GM18511 (cell line): ENCODE results near the gene ZNF880.
"Not testable (repeated sequence)": the region's sequence is repeated elsewhere in the genome, so short reads cannot be mapped to it uniquely, and the experiment has no call there.

Source experiments
- ATAC-seq: cut with Tn5 transposase; IDR thresholded peaks from one replicate; pipeline ENCODE4 v1.9.1; 2021; ENCODE audit warnings: mild to moderate bottlenecking, moderate library complexity; ENCODE audit not compliant: unreplicated experiment

ZNF880 gene

GRCh38 chr19:52369559-52370340 lies at the start of gene ZNF880:
Gene ZNF880 (plus strand): TSS chr19:52369923. CDS start chr19:52369966, 43 bp downstream.
- ATAC-seq, result peak; percentile 81

DNA sequence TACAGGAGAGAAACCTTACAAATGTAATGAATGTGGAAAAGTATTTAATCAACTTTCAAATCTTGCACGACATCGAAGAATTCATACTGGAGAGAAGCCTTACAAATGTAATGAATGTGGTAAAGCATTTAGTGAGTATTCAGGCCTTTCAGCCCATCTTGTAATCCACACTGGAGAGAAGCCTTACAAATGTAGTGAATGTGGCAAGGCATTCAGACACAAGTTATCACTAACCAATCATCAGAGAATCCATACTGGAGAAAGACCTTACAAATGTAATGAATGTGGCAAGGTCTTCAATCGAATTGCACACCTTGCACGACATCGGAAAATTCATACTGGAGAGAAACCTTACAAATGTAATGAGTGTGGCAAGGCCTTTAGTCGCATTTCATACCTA lies 47.3 kb upstream of the ZNF880 start:
- no peak for ATAC-seq

- no peak for ATAC-seq
Observed at GRCh38 chr19:52331757-52332156, 38.0 kb upstream of the ZNF880 start.

DNA sequence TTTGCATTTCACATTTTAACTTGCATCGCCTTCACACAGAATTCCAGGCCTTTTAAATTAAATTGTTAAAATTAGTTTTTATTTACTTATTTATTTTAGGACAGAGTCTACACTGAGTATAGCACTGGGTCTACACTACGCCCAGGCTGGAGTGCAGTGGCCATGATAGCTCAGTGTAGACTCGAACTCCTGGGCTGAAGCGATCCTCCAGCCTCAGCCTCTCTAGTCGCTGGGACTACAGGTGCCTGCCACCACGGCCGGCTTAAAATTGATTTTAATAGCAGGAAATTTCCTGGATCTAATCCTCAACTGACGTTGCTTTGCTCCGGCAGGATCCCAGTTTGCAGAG lies 34.0 kb upstream of the ZNF880 start:
- ATAC-seq, result peak; percentile 26

DNA sequence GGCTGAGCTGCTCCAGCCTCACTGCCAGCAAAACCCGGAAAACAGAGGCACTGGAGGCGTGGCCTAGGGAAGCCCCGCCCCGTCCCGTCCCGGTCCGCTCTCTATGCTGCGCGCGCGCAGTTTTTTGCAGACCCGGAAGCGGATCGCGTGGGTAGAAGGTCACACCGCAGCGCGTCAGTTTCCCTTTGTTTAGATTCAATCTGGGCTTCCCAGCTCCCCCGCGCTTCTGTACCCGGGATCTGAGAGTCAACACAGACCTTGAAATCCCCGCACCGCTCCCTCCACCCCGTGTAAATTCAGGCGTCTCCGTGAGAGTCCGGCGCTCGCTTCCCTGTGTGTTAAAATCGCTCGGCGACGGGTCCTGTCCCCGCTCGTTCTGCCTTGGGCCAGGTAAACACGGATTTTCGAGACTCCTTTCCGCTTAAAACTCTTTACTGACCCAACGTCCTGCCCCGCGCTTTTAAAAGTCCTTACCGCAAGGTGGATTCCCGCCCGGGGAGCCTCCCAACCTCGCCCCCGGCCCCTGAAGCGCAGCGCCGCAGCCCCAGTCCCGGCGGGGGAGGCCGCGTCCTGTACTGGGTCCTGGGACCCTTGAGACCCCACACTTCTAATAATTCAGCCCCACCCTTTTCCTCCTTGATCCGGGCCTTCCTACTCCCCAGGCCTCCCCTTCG lies 33.5 kb upstream of the ZNF880 start, which contains the start of gene ZNF610:
Gene ZNF610, plus strand, starts transcription at position 127 of the 674 bp plus-strand sequence. CDS start 12,930 bp downstream, outside the sequence.
- ATAC-seq, result peak; percentile 69

- no peak for ATAC-seq
Observed at GRCh38 chr19:52336791-52337381, 32.8 kb upstream of the ZNF880 start.

DNA sequence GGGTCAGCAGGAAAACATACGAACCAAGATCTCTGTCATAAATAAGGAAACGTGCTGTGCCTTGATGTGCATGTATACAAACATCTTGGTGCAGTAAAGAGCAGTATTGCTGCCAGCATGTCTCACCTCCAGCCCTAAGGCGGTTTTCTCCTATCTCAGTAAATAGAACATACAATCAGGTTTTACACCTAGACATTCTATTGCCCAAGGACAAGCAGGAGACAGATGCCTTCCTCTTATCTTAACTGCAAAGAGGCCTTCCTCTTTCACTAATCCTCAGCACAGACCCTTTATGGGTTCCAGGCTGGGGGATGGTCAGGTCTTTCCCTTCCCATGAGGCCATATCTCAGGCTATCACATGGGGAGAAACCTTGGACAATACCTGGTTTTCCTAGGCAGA lies 30.7 kb upstream of the ZNF880 start:
- ATAC-seq, result not testable (repeated sequence)

DNA sequence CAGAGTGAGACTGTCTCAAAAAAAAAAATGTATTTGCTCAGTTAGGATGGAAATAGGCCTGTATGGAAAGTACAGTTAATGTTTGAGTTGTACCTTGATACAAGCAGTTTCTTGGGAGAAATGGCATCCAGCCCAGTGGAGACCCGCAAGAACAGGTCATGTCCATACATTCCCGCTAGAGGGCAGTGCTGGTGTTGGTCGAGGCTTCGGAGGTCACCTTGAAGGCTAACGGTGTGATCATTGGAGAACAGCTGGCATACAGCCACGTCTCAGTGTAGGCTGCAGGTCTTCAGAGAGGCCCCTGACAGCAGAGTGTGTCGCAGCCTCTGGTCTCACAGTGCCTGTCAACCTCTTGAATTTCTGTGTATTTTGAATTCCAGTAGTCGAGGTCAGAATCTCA lies 26.2 kb upstream of the ZNF880 start:
- no peak for ATAC-seq

- ATAC-seq, result no peak
Observed at GRCh38 chr19:52345162-52345561, 24.6 kb upstream of the ZNF880 start.

DNA sequence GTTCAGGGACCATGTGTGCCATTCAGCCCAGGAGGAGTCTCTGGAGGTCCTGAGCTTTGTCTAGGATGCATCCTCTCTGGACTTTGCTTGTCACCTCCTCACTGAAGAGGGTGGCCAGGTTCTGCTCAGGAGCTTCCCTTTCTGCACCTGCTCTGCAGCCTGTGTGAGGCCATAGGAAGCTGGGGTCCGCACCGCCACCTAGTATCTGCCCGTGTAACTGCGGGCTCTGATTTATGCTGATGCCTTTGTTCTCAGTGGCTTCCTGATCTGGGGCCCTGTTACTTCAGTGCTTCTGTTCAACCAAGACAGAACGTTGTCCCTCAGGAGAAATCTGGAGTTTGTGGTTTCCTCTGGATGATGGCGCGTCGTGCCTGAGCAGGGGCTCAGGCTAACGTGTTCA lies 18.2 kb upstream of the ZNF880 start:
- ATAC-seq, result no peak

DNA sequence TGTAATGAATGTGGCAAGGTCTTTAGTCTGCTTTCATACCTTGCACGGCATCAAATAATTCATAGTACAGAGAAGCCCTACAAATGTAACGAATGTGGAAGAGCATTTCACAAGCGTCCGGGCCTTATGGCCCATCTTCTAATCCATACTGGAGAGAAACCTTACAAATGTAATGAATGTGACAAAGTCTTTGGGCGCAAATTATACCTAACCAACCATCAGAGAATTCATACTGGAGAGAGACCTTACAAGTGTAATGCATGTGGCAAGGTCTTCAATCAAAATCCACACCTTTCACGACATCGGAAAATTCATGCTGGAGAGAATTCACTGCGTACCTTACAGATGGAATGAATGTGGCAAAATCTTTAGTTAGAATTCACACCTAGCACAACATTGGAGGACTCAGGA lies 3.3 kb upstream of the ZNF880 start:
- ATAC-seq, result no peak

- ATAC-seq, result no peak
Observed at GRCh38 chr19:52370341-52370710, 603 bp downstream of the ZNF880 start.

GRCh38 chr19:52391135-52391534 lies 21.4 kb downstream of the ZNF880 start:
- ATAC-seq, result no peak

GRCh38 chr19:52397310-52398080 lies 27.8 kb downstream of the ZNF880 start, which contains the start of gene ZNF528:
Gene ZNF528 (plus strand): TSS chr19:52397849. CDS start chr19:52402014, 4,165 bp downstream.
- peak; percentile 96 for ATAC-seq

DNA sequence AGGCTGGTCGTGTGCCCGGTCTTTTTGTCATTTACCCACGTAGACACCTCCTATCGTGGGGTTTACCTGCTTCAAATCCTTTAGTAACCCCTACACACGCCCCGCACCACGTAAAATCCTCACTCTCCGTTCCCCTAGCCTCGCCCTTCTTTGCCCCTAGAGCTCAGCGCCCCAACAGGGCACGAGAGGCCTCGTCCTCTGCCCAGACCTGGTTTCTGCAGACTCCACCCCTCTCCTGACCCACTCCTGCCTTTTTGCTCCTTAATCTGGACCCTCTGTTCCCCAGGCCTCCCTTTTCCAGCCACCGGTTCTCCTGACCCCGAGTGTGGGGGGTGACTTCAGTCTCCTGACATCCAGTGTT lies 28.3 kb downstream of the ZNF880 start:
- ATAC-seq, result peak; percentile 55

DNA sequence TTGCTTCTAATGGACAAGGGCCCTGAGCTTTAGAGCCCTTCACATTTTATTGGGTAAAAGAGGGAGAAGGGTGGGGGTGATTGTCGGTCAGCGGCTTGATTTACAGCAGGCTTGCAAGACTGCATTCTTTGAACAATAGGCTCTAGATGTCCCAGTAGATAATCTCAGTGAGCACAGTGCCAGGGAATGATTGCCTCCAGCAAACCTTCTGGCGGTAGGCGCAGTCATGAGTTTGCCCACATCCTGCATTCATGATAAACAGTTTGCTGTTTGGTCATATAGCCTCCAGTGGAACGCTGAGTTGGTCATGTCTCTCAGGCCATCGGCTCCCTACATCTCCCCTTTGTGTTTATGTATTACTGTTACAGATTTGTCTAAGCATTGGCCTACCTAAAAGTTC lies 40.6 kb downstream of the ZNF880 start:
- no peak for ATAC-seq

- no peak for ATAC-seq
Observed at GRCh38 chr19:52415711-52416110, 46.0 kb downstream of the ZNF880 start.

GRCh38 chr19:52428937-52429336 lies 59.2 kb downstream of the ZNF880 start, which contains the start of gene ZNF534:
Gene ZNF534 (plus strand): TSS chr19:52429148. CDS start chr19:52431475, 2,327 bp downstream.
- no peak for ATAC-seq
